GM12865 (cell line): Measurements from ENCODE around the gene NDUFB10.

Experiments used
- DNase-seq: peaks from one replicate; pipeline ENCODE4 v3.0.0; 2010; ENCODE audit warnings: low read depth
- H3K4me3 ChIP-seq: 2 replicates; pipeline ENCODE4 v1.5.1; 2011; ENCODE audit warnings: mild to moderate bottlenecking, low read depth, low read length, control low read depth
- TF ChIP-seq, protein P1 (sequence below): IDR thresholded peaks from 2 replicates; pipeline ENCODE4 v1.5.1; 2011; ENCODE audit warnings: low read length, control low read depth, low read depth, inconsistent platforms; ENCODE audit not compliant: insufficient read depth; ENCODE audit errors: missing control alignments

Gene NDUFB10

DNA sequence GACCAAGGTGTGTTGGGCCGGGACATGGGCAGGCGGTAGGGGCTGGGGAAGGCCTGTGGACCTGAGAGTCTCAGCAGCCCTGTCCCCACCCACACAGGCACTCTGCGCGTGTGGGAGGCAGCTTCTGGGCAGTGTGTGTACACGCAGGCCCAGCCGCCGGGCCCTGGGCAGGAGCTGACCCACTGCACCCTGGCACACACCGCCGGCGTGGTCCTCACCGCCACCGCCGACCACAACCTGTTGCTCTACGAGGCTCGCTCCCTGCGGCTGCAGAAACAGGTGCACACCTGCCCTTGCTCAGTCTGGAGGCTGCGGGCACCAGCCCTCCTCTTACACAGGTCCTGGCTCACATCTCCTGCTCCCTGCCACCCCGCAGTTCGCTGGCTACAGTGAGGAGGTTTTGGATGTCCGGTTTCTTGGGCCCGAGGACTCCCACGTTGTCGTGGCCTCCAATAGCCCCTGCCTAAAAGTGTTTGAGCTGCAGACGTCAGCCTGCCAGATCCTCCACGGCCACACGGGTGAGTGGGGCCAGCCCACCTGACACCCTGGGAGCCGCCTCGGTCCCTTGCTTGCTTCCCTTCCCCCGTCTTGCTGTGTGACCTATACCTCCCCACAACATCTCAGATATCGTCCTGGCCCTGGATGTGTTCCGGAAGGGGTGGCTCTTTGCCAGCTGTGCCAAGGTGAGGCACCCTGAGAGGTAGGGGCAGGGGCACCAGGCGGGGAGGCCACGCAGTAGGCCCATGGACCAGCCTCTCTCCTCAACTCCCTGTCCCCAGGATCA is 16.3 kb downstream of the NDUFB10 start:
- TF ChIP-seq, protein P1, sequence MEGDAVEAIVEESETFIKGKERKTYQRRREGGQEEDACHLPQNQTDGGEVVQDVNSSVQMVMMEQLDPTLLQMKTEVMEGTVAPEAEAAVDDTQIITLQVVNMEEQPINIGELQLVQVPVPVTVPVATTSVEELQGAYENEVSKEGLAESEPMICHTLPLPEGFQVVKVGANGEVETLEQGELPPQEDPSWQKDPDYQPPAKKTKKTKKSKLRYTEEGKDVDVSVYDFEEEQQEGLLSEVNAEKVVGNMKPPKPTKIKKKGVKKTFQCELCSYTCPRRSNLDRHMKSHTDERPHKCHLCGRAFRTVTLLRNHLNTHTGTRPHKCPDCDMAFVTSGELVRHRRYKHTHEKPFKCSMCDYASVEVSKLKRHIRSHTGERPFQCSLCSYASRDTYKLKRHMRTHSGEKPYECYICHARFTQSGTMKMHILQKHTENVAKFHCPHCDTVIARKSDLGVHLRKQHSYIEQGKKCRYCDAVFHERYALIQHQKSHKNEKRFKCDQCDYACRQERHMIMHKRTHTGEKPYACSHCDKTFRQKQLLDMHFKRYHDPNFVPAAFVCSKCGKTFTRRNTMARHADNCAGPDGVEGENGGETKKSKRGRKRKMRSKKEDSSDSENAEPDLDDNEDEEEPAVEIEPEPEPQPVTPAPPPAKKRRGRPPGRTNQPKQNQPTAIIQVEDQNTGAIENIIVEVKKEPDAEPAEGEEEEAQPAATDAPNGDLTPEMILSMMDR, result no peak
- H3K4me3 ChIP-seq, result no peak overlapping the region
- DNase-seq, result no peak

DNA sequence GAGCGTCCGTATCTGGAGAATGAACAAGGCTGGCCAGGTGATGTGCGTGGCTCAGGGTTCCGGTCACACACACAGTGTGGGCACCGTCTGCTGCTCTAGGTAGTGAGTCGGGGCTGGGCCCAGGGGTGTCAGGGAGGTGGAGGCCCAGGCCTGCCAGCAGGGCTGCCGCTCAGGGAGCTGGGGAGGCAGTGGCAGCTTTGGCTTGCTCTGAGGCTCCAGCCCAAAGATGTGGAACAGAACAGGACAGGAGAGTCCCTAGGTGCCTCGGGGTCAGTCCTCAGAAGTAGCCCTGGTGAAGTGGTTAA is 16.8 kb downstream of the NDUFB10 start:
- no peak overlapping the region for H3K4me3 ChIP-seq
- TF ChIP-seq, protein P1, result no peak
- DNase-seq, result no peak

DNA sequence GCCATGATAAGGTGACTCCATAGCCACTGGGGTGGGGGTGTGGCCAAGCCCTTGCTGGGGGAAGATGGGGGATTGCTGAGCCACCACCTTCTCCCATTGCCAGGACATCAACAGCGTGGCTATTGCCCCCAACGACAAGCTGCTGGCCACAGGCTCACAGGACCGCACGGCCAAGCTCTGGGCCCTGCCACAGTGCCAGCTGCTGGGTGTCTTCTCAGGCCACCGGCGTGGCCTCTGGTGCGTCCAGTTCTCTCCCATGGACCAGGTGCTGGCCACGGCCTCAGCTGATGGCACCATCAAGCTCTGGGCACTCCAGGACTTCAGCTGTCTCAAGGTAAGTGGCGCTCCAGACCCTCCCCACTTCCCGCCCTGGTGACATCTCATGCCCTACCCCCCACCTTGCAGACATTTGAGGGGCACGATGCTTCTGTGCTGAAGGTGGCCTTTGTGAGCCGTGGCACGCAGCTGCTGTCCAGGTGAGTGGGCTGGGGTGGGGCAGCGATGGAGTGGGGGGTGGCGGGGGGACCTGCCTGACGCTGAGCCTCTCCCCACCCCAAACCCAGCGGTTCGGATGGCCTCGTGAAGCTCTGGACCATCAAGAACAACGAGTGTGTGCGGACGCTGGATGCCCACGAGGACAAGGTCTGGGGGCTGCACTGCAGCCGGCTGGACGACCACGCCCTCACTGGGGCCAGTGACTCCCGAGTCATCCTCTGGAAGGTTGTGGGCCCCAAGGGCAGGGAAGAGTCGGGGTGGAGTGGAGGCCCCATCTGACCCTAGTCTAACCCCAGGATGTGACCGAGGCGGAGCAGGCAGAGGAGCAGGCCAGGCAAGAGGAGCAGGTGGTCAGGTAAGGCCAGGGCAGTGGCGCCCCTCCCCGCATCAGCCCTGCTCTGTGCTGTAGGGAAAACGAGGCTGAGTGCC is 17.9 kb downstream of the NDUFB10 start:
- TF ChIP-seq, protein P1, result no peak
- H3K4me3 ChIP-seq, result no peak overlapping the region
- DNase-seq, result no peak

DNA sequence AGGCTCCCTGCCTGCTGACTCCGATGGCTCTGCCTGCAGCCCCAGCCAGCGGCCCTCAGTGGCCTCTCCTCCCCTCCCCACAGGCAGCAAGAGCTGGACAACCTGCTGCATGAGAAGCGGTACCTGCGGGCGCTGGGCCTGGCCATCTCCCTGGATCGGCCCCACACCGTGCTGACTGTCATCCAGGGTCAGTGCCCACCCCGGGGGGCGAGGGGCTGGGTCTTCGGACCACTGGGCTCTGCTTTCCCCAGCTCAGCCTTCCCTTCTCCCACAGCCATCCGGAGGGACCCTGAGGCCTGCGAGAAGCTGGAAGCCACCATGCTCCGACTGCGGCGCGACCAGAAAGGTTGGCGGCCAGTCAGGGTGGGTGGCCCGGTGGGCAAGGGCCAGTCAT is 18.5 kb downstream of the NDUFB10 start:
- DNase-seq, result no peak
- TF ChIP-seq, protein P1, result no peak
- no peak overlapping the region for H3K4me3 ChIP-seq

DNA sequence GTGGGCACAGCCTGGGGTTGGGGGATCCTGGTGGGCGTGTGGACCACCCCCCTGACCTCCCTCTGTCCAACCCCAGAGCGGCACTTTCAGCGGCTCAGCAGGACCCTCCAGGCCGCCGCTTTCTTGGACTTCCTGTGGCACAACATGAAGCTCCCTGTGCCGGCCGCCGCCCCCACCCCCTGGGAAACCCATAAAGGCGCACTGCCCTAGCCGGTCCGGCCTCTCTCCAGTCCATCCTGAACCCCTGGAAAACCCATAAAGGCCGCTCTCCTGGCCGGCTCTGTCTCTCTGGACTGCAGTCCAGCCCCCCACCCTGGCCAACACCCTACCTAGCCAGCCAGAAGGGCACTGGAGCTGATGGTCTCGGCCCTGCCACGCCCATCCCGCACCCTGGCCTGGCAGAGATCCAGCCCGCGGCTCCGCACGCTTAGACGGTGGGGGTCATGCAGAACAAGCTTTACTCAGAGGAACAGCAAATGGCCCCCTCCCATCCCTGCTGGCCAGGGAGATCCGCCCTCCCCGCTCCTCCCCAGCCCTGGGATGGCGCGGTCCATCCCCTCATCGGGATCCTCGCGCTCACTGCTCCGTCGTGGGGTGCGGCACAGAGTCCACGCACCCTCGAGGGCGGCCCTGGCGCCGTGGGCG is 19.3 kb downstream of the NDUFB10 start:
- TF ChIP-seq, protein P1, result no peak
- no peak for DNase-seq
- H3K4me3 ChIP-seq, result no peak overlapping the region

DNA sequence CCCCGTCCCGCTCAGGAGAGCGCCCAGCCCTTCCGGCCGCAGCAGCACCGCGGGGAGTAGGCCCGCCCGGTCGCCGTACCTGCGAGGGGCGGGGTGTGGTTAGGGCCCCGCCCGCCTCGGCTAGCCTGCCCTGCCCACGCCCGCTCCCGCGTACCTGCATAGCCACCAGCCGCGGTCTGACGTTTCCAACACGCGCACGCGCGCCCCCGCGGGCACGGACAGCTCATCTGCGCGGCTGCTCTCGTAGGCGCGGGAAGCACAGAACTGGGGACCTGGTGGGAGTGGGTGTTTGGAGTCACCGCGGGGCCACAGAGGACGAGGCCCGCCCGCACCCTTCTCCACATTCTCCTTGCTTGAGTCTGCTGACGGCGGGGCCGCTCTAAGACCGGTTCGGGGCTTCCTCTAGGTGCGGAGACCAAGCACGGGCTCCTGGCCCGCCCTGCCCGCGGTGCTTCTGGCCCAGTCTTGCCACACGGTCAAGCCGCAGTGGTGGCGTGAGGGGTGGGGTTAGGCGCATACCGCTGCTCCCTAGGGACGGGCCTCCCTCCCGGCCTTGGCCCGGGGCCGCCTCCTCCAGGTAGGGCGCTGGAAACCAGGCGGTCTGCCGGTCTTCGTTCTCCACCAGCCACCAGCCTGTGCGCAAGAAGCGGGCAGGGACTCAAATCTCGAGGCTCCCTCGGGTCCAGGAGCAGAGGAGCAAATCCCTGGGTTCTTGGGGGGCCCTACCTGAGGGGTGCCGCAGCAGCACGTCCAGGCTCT is 20.1 kb downstream of the NDUFB10 start:
- TF ChIP-seq, protein P1, result no peak
- no peak for DNase-seq
- no peak overlapping the region for H3K4me3 ChIP-seq
